RWPE2 (cell line): ENCODE measurements around the gene C3orf20.

Experiments used
- ATAC-seq: fragments of 200-7000 bp; cut with Tn5 transposase; 3 replicates; pipeline ENCODE4 v1.9.1; 2021; ENCODE audit warnings: low read depth
- DNase-seq: peaks from one replicate; pipeline ENCODE4 v3.0.0-alpha.2; 2020; ENCODE audit warnings: low spot score
- H3K27ac ChIP-seq: fragments of 450-650 bp; 2 replicates; pipeline ENCODE4 v1.5.1; 2017; ENCODE audit warnings: mild to moderate bottlenecking; ENCODE audit not compliant: poor library complexity, severe bottlenecking
- H3K27me3 ChIP-seq: fragments of 250-450 bp; sonication (Bioruptor Pico); 2 replicates; pipeline ENCODE4 v1.5.1; 2021; ENCODE audit warnings: mild to moderate bottlenecking, moderate library complexity; ENCODE audit not compliant: insufficient read depth, poor library complexity, severe bottlenecking
- H3K36me3 ChIP-seq: fragments of 250-450 bp; sonication (Bioruptor Pico); 2 replicates; pipeline ENCODE4 v1.5.1; 2020; ENCODE audit warnings: low read depth, mild to moderate bottlenecking, moderate library complexity
- H3K4me1 ChIP-seq: fragments of 250-450 bp; sonication (Bioruptor Pico); 2 replicates; pipeline ENCODE4 v1.5.1; 2021; ENCODE audit warnings: mild to moderate bottlenecking, moderate library complexity; ENCODE audit not compliant: insufficient read depth, poor library complexity, severe bottlenecking
- H3K4me3 ChIP-seq: fragments of 250-450 bp; sonication (Bioruptor Pico); 2 replicates; pipeline ENCODE4 v1.5.1; 2021; ENCODE audit warnings: mild to moderate bottlenecking, moderate library complexity; ENCODE audit not compliant: severe bottlenecking
- H3K9me3 ChIP-seq: fragments of 250-450 bp; sonication (Bioruptor Pico); 2 replicates; pipeline ENCODE4 v1.5.1; 2021; ENCODE audit warnings: mild to moderate bottlenecking, moderate library complexity; ENCODE audit not compliant: severe bottlenecking
- TF ChIP-seq, protein P1 (sequence below): fragments of 450-650 bp; IDR thresholded peaks from one replicate; pipeline ENCODE4 v1.5.1; 2017; ENCODE audit warnings: mild to moderate bottlenecking, moderate library complexity; ENCODE audit not compliant: poor library complexity, severe bottlenecking

C3orf20 gene

DNA sequence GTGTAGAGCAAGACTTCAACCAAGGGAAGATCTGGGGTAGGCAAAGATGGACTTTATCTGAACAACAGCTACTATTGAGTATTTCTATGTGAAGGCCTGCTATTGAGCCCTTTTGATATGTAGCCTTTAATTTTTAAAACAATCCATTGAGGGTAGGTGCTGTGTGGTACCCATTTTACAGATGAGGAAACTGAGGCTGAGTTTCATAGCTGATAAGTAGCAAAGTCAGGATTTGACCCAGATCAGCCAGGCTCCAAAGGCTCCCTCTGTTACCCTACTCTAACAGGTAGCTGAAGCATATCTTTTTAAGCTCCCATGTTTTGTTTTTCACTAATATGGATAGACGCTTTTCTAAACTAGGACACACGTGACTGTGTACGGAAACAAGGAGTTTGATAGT, 141.4 kb downstream of the C3orf20 start:
- H3K27ac ChIP-seq = no peak overlapping the region
- ATAC-seq (no peak), DNase-seq (no peak)
- H3K4me1 ChIP-seq = no peaks in the 10 kb centered on the region
- TF ChIP-seq, protein P1, sequence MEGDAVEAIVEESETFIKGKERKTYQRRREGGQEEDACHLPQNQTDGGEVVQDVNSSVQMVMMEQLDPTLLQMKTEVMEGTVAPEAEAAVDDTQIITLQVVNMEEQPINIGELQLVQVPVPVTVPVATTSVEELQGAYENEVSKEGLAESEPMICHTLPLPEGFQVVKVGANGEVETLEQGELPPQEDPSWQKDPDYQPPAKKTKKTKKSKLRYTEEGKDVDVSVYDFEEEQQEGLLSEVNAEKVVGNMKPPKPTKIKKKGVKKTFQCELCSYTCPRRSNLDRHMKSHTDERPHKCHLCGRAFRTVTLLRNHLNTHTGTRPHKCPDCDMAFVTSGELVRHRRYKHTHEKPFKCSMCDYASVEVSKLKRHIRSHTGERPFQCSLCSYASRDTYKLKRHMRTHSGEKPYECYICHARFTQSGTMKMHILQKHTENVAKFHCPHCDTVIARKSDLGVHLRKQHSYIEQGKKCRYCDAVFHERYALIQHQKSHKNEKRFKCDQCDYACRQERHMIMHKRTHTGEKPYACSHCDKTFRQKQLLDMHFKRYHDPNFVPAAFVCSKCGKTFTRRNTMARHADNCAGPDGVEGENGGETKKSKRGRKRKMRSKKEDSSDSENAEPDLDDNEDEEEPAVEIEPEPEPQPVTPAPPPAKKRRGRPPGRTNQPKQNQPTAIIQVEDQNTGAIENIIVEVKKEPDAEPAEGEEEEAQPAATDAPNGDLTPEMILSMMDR = no peak
- H3K4me3 ChIP-seq = no peak overlapping the region
- H3K27me3 ChIP-seq = peaks cover 24% of the 10 kb centered on the region
- H3K36me3 ChIP-seq = no peaks in the 10 kb centered on the region
- no peaks in the 10 kb centered on the region for H3K9me3 ChIP-seq

DNA sequence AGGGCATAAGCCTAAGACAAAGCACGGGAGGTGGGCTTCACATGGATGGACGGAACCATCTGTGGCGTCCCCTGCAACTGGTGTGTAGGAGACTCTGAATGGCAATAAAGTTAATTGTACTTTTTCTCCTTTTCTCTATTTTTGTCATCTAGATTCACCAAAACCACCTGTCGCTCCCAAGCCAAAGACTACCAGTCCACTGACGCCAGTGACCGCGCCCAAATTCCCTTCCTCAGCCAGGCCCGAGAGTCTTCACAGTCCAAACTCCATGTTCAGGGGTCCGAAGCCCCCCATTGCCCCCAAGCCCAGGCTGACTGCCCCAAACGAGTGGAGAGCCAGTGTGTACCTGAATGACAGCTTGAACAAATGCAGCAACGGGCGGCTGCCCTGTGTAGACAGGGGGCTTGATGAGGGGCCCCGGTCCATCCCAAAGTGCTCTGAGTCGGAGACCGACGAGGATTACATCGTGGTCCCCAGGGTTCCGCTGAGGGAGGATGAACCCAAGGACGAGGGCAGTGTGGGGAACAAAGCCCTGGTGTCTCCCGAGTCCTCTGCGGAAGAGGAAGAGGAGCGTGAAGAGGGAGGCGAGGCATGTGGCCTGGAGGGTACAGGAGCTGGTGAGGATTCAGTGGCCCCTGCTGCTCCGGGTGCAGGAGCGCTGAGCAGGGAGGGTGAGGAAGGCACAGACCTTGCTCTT, 144.0 kb downstream of the C3orf20 start, which contains the start of gene FGD5:
TSS of gene FGD5 (plus strand) at position 159 of the 697 bp plus-strand sequence. CDS start at position 269, 110 bp downstream.
- ATAC-seq = no peak
- H3K4me1 ChIP-seq = no peaks in the 10 kb centered on the region
- DNase-seq = no peak
- H3K27ac ChIP-seq = no peak within 1 kb of the TSS
- no peaks in the 10 kb centered on the region for H3K9me3 ChIP-seq
- no peaks in the 10 kb centered on the region for H3K36me3 ChIP-seq
- H3K4me3 ChIP-seq = no peak within 1 kb of the TSS
- TF ChIP-seq, protein P1 = no peak
- H3K27me3 ChIP-seq = peaks cover 5% of the 10 kb centered on the region

DNA sequence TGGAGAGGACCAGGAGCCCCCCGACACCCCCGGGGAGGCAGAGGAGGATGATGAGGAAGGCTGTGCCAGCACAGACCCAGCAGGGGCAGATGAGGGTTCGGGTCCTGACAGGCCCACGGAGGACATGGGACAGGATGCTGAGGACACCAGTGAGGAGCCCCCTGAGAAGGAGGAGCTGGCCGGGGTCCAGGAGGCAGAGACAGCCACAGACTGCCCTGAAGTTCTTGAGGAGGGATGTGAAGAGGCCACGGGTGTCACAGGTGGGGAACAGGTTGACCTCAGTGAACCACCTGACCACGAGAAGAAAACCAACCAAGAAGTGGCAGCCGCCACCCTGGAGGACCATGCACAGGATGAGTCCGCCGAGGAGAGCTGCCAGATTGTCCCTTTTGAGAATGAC, 144.7 kb downstream of the C3orf20 start:
- Histone ChIP-seq H3K27me3 (peaks cover 5% of the 10 kb centered on the region), H3K36me3 (no peaks in the 10 kb centered on the region), H3K4me3 (no peak overlapping the region), H3K27ac (no peak overlapping the region), H3K4me1 (no peaks in the 10 kb centered on the region), H3K9me3 (no peaks in the 10 kb centered on the region)
- no peak for ATAC-seq
- no peak for DNase-seq
- TF ChIP-seq, protein P1 = no peak

DNA sequence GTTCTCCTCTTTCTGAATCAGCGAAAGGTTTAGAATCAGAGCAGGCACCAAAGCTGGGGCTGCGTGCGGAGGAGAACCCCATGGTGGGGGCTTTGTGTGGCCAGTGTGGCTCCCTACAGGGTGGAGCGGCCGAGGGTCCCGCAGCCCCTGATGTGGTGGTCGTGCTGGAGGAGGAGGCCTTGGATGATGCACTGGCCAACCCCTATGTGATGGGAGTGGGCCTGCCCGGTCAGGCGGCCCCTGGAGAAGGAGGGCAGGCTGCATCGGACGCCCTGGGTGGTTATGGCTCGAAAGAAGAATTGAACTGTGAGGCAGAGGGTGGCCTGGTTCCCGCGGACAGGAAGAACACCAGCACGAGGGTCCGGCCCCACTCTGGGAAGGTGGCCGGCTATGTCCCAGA, 145.2 kb downstream of the C3orf20 start:
- Histone ChIP-seq H3K4me1 (no peaks in the 10 kb centered on the region), H3K4me3 (no peak overlapping the region), H3K36me3 (no peaks in the 10 kb centered on the region), H3K27ac (no peak overlapping the region), H3K27me3 (peaks cover 5% of the 10 kb centered on the region), H3K9me3 (no peaks in the 10 kb centered on the region)
- TF ChIP-seq, protein P1 = no peak
- ATAC-seq (no peak), DNase-seq (no peak)

DNA sequence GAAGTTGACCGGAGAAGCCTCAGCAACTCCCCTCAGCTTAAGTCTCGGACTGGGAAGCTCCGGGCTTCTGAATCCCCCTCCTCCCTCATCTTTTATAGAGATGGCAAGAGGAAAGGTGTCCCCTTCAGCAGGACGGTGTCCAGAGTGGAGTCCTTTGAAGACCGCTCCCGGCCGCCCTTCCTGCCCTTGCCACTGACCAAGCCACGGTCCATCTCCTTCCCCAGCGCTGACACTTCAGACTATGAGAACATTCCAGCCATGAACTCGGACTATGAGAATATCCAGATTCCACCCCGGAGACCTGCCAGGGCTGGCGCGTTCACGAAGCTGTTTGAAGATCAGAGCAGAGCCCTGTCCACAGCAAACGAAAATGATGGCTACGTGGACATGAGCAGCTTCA, 146.2 kb downstream of the C3orf20 start:
- no peak for ATAC-seq
- H3K36me3 ChIP-seq = no peaks in the 10 kb centered on the region
- H3K4me3 ChIP-seq = no peak overlapping the region
- H3K27me3 ChIP-seq = peaks cover 5% of the 10 kb centered on the region
- TF ChIP-seq, protein P1 = no peak
- no peaks in the 10 kb centered on the region for H3K9me3 ChIP-seq
- H3K4me1 ChIP-seq = no peaks in the 10 kb centered on the region
- DNase-seq = no peak
- no peak overlapping the region for H3K27ac ChIP-seq
